C4-2B (cell line): ENCODE measurements around the gene CHST13.
"Not testable (repeated sequence)": the region's sequence is repeated elsewhere in the genome, so short reads cannot be mapped to it uniquely, and the experiment has no call there.

ENCODE experiments used
- H3K27ac ChIP-seq: fragments of 450-650 bp; 2 replicates; pipeline ENCODE4 v1.5.1; 2017
- ZFX ChIP-seq: fragments of 450-650 bp; IDR thresholded peaks from 2 replicates; pipeline ENCODE4 v1.6.1; 2017
- TF ChIP-seq, protein P1 (sequence below): fragments of 450-650 bp; conservative IDR thresholded peaks from 2 replicates; pipeline ENCODE4 v1.5.1; 2017; ENCODE audit warnings: mild to moderate bottlenecking

Gene CHST13

DNA sequence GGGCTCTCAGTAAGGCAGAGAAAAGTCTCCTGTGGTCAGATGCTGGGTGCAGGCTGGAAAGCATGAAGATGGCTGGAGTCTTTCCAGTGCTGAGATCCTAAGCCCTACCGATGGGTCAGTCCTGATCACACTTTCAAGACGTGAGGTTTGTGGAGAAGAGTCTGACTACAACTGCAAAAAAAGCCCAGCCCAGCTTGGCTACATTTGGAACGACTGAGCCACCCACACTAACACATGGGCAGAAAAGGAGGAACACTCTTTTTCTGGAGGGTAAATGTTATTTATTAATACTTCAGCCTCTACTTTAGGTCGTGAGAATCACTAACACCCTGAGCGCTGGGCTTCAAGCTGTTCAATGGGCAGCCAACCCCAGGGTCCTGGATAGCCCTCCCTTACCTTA is 56.8 kb downstream of the CHST13 start:
- H3K27ac ChIP-seq: no peak overlapping the region
- TF ChIP-seq, protein P1, sequence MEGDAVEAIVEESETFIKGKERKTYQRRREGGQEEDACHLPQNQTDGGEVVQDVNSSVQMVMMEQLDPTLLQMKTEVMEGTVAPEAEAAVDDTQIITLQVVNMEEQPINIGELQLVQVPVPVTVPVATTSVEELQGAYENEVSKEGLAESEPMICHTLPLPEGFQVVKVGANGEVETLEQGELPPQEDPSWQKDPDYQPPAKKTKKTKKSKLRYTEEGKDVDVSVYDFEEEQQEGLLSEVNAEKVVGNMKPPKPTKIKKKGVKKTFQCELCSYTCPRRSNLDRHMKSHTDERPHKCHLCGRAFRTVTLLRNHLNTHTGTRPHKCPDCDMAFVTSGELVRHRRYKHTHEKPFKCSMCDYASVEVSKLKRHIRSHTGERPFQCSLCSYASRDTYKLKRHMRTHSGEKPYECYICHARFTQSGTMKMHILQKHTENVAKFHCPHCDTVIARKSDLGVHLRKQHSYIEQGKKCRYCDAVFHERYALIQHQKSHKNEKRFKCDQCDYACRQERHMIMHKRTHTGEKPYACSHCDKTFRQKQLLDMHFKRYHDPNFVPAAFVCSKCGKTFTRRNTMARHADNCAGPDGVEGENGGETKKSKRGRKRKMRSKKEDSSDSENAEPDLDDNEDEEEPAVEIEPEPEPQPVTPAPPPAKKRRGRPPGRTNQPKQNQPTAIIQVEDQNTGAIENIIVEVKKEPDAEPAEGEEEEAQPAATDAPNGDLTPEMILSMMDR: no peak
- no peak for TF ChIP-seq ZFX

DNA sequence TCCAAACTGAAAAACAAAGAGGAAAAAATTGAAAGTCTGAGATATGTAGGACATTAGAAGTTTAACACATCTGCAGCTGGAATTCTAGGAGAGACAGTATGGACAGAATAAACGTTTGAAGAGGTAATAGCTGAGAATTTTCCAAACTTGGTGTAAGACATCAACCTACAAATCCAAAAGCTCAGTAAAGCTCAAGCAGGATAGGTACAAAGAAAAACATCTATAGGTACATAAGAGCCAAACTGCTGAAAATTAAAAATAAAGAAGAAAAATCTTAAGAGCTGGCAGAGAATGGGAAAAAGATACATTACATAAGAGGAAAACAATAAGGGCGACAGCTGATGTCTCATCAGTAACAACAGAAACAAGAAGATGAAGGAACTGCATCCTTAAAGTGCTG is 57.6 kb downstream of the CHST13 start:
- TF ChIP-seq ZFX: no peak
- TF ChIP-seq, protein P1: no peak

DNA sequence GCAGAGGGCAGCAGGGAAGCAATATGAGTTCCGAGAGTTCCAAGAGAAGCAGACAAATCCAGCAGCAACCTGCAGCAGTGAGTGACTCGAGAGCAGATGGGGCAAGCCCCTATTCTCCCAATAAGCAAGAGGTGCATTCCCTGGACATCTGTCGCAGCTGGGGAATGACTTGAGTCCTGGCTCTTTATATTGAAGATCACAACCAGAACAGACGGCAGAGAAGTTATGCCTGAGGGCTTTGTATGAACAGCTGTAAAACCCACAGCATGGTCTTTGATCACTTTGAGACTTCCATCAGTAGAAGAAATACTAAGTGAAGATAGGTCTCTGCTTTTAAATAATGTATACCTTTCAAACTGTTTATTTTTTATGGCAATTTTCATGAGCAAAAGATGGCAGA is 58.4 kb downstream of the CHST13 start:
- TF ChIP-seq ZFX: no peak
- TF ChIP-seq, protein P1: no peak
- no peak overlapping the region for H3K27ac ChIP-seq

More for the DNA sequence above, 57.6 kb downstream of the CHST13 start:
- no peak overlapping the region for H3K27ac ChIP-seq

DNA sequence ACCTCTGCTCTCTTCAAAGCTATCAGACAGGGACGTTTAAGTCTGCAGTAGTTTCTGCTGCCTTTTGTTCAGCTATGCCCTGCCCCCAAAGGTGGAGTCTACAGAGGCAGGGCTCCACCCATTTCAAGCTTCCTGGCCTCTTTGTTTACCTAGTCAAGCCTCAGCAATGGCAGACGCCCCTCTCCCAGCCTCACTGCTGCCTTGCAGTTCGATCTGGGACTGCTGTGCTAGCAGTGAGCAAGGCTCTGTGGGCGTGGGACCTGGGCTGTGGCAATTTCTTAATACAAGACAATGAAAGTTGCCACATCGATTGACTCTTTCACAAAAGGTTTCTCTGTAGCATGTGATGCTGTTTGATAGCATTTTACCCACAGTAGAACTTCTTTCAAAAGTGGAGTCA is 67.6 kb downstream of the CHST13 start:
- not testable (repeated sequence) for H3K27ac ChIP-seq
